Upper lobe of left lung (tissue), 6 donors: ENCODE data around the gene MOK. TPM values are rescaled to one million over a fixed set of nuclear protein-coding genes. Genes with fewer than 3 reads are reported as not detected.

Source experiments
- ATAC-seq, 2 donors: fragments of 200-7000 bp; cut with Tn5 transposase; one replicate each; pipeline ENCODE4 v1.9.1; 2022; ENCODE audit warnings: mild to moderate bottlenecking in 2 of 2, moderate library complexity in 2 of 2; ENCODE audit not compliant: low FRiP score in 2 of 2
- DNase-seq, 2 donors: peaks; one replicate each; pipeline ENCODE4 v3.0.0-alpha.2; 2019 to 2020
- H3K27ac ChIP-seq, 4 donors: fragments of 200-600 bp; sonication (generic); one replicate each; pipeline ENCODE4 v1.5.1; 2016 to 2019
- H3K27me3 ChIP-seq, 4 donors: fragments of 200-600 bp; sonication (generic); one replicate each; pipeline ENCODE4 v1.5.1; 2017 to 2019
- H3K36me3 ChIP-seq, 4 donors: fragments of 200-600 bp; sonication (generic); one replicate each; pipeline ENCODE4 v1.5.1; 2016 to 2019
- H3K4me1 ChIP-seq, 4 donors: fragments of 200-600 bp; sonication (generic); one replicate each; pipeline ENCODE4 v1.5.1; 2018 to 2019
- H3K4me3 ChIP-seq, 4 donors: fragments of 200-600 bp; sonication (generic); one replicate each; pipeline ENCODE4 v1.5.1; 2017 to 2019; ENCODE audit warnings: mild to moderate bottlenecking in 2 of 4, moderate library complexity in 1 of 4
- H3K9me3 ChIP-seq, 4 donors: fragments of 200-600 bp; sonication (generic); one replicate each; pipeline ENCODE4 v1.5.1; 2018 to 2019
- EP300 ChIP-seq, 4 donors: sonication (generic); formaldehyde crosslinking; IDR thresholded peaks; one replicate each; pipeline ENCODE4 v1.5.1; 2017; ENCODE audit warnings: antibody characterized with exemption in 4 of 4, control low read depth in 2 of 4
- POLR2A ChIP-seq, 4 donors: fragments of 450-650 bp; IDR thresholded peaks; one replicate each; pipeline ENCODE4 v1.5.1; 2016 to 2017; ENCODE audit warnings: antibody characterized with exemption in 4 of 4, mild to moderate bottlenecking in 2 of 4
- POLR2AphosphoS5 ChIP-seq, 2 donors: sonication (generic); formaldehyde crosslinking; IDR thresholded peaks; one replicate each; pipeline ENCODE4 v1.5.1; 2017; ENCODE audit warnings: antibody characterized with exemption in 2 of 2
- WGBS, 2 donors: methylation state at CpG; one replicate each; pipeline ENCODE4 v1.1.5; 2017 to 2018; 5-methylcytosine and 5-hydroxymethylcytosine counted together
- total RNA-seq, 6 donors: library from RNA; depleted of rRNA in 4 of 6; stranded (reverse); fragments of >200 nt in 4 of 6; gene quantifications; one replicate each; pipeline versions ENCODE4 v1.1.0 to v1.2.1, GENCODE V29; 2016 to 2021
- TF ChIP-seq, protein P1 (sequence below), 6 experiments: fragments of 450-650 bp in 4 of 6; fragments of 200-600 bp in 2 of 6; sonication (generic) in 2 of 6; IDR thresholded peaks; one replicate each; pipeline ENCODE4 v1.5.1; 2016 to 2019; ENCODE audit warnings: antibody characterized with exemption in 6 of 6
- donor health status: DM: no; HTN: no; CAD: no; lungs with moderate emphysema.
- donor health status: DM: no; HTN: yes; CAD: no; lungs with severe emphysema.

MOK gene
- total RNA-seq, 6 donors from 2014 or later: 8.8 to 66.0 (median 29.4) TPM

DNA sequence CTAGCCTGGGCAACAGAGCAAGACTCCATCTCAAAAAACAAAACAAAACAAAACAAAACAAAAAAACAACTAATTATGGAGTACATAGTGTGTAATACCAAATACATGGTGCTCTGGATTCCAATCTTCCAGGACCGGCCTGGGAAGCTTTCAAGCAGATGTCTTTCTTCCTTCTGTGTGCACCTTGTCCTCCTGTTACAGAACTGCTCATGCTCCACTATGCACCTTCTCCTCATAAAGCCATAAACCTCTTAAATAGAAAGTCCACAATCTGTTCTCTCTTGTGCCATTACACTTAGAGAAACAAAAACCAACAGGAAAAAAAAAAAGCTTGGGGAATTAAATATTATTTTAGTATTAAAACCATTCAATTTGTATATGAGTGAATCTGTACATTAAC lies 12.5 kb downstream of the MOK start:
- Histone ChIP-seq H3K27me3 (no peaks in the 10 kb centered on the region), H3K36me3 (no peaks in the 10 kb centered on the region), H3K4me3 (no peak overlapping the region), H3K4me1 (no peaks in the 10 kb centered on the region), H3K27ac (no peak overlapping the region), H3K9me3 (no peaks in the 10 kb centered on the region)
- WGBS, 2 donors: 92 to 100% methylated on average over 1 of the region's 1 CpG
- DNase-seq (no peak), ATAC-seq (no peak)
- TF ChIP-seq POLR2A (IDR thresholded peaks at IDR 0.05) (no peak), POLR2AphosphoS5 (IDR thresholded peaks at IDR 0.05) (no peak), EP300 (IDR thresholded peaks at IDR 0.05) (no peak)
- TF ChIP-seq, protein P1, sequence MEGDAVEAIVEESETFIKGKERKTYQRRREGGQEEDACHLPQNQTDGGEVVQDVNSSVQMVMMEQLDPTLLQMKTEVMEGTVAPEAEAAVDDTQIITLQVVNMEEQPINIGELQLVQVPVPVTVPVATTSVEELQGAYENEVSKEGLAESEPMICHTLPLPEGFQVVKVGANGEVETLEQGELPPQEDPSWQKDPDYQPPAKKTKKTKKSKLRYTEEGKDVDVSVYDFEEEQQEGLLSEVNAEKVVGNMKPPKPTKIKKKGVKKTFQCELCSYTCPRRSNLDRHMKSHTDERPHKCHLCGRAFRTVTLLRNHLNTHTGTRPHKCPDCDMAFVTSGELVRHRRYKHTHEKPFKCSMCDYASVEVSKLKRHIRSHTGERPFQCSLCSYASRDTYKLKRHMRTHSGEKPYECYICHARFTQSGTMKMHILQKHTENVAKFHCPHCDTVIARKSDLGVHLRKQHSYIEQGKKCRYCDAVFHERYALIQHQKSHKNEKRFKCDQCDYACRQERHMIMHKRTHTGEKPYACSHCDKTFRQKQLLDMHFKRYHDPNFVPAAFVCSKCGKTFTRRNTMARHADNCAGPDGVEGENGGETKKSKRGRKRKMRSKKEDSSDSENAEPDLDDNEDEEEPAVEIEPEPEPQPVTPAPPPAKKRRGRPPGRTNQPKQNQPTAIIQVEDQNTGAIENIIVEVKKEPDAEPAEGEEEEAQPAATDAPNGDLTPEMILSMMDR (IDR thresholded peaks at IDR 0.05): no peak

DNA sequence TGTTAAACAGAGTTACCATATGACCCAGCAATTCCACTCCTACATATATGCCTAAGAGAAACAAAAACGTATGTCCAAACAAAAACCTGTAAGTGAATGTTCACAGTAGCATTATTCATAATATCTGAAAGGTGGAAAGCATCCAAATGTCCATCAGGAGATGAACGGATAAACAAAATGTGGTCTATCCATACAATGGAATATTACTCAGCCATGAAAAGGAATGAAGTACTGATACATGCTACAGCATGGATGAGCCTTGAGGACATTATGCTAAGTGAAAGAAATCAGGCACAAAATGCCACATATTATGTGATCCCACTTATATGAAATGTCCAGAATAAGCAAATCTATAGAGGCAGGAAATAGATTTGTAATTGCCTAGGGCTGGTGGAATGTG lies 16.8 kb downstream of the MOK start:
- Histone ChIP-seq H3K27ac (no peak overlapping the region), H3K4me3 (no peak overlapping the region), H3K36me3 (no peaks in the 10 kb centered on the region), H3K4me1 (no peaks in the 10 kb centered on the region), H3K27me3 (no peaks in the 10 kb centered on the region), H3K9me3 (no peaks in the 10 kb centered on the region)
- 91 to 95% methylated on average over 2 of the region's 2 CpGs for WGBS, 2 donors
- TF ChIP-seq EP300 (IDR thresholded peaks at IDR 0.05) (no peak), POLR2AphosphoS5 (IDR thresholded peaks at IDR 0.05) (no peak), POLR2A (IDR thresholded peaks at IDR 0.05) (no peak)
- TF ChIP-seq, protein P1 (IDR thresholded peaks at IDR 0.05): no peak
- DNase-seq (no peak), ATAC-seq (no peak)

DNA sequence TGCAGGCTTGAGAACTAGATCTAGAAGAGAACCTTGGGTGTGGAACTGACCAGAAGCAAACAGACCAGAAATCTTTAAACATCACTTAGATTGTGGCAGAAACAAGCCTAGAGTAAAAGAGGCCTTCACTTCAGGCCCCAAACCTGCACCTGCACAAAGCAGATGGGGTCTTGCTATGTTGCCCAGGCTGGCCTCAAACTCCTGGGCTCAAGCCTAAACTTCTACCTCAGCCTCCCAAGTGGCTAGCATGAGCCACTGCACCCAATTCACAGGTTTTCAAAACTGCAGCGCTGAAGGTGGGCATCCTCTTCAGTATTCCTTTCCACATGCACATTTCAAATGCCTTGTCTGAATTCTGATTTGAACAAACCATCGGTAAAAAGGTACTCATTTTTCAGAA lies 19.9 kb downstream of the MOK start:
- DNase-seq: no peak
- no peak for ATAC-seq
- TF ChIP-seq EP300 (IDR thresholded peaks at IDR 0.05) (no peak), POLR2AphosphoS5 (IDR thresholded peaks at IDR 0.05) (no peak), POLR2A (IDR thresholded peaks at IDR 0.05) (no peak)
- TF ChIP-seq, protein P1 (IDR thresholded peaks at IDR 0.05): no peak
- no peak overlapping the region for H3K4me3 ChIP-seq
- H3K27ac ChIP-seq: no peak overlapping the region
- no peaks in the 10 kb centered on the region for H3K4me1 ChIP-seq
- H3K36me3 ChIP-seq: peaks cover 0 to 4% (median 0%) of the 10 kb centered on the region in 4 donors
- 94 to 97% methylated on average over 2 of the region's 2 CpGs for WGBS, 2 donors
- no peaks in the 10 kb centered on the region for H3K9me3 ChIP-seq
- H3K27me3 ChIP-seq: no peaks in the 10 kb centered on the region

DNA sequence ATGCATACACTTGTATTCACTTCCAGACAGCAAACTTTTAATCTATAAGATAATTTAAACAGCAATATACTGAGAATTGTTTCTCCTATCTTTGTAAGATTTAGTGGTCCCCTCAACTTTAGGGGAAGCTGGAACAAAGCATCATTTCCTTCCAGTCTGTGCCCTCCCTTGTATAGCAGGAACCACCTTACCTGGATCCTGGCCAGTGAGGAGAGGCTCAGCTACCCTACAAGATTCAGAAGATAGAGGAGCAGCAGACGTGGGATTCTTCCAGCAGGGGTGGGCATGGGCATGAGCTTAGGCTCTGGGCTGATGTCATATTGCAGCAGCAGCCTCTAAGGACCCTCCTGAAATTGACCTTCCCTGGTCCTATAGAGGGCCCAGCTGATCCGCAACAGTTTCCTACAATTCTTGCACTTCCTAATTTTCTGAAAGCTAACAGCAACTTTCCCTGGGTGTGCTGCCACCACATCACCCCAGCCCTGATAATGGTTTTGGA lies 21.3 kb downstream of the MOK start:
- no peak for ATAC-seq
- Histone ChIP-seq H3K4me1 (peaks cover 0 to 9% (median 0%) of the 10 kb centered on the region in 4 donors), H3K4me3 (no peak overlapping the region), H3K27ac (no peak overlapping the region), H3K9me3 (no peaks in the 10 kb centered on the region), H3K27me3 (no peaks in the 10 kb centered on the region), H3K36me3 (peaks cover 0 to 8% (median 0%) of the 10 kb centered on the region in 4 donors)
- TF ChIP-seq POLR2AphosphoS5 (IDR thresholded peaks at IDR 0.05): no peak
- no peak for TF ChIP-seq POLR2A (IDR thresholded peaks at IDR 0.05)
- TF ChIP-seq EP300 (IDR thresholded peaks at IDR 0.05): no peak
- TF ChIP-seq, protein P1 (IDR thresholded peaks at IDR 0.05): no peak
- no peak for DNase-seq
- WGBS, 2 donors: 58 to 75% methylated on average over 2 of the region's 2 CpGs

DNA sequence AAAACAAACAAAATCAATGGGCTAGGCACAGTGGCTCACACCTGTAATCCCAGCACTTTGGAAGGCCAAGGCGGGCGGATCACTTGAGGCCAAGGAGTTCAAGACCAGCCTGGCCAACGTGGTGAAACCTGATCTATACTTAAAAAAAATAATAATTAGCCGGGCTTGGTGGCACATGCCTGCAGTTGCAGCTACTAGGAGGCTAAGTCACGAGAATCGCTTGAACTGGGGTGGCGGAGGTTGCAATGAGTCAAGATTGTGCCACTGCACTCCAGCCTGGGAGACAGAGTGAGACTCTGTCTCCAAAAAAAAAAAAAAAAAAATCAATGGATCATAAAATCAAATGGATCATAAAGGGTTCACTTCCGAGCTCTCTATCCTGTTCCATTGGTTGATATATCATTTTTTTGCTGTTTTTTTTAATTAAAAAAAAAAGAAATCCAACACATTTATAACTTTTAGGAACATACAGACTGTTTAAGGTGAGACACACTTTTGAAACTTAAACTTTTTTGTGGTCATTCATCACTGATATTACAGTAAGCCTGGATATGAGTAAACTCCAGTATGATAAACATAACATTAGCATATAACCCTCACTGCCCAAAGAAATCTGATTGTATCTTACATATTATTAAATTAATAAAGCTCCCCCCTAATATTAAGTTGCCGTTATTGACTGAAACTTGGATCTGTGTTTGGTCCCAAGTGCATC lies 22.1 kb downstream of the MOK start:
- ATAC-seq (no peak), DNase-seq (no peak)
- no peaks in the 10 kb centered on the region for H3K27me3 ChIP-seq
- H3K4me1 ChIP-seq: peaks cover 0 to 9% (median 0%) of the 10 kb centered on the region in 4 donors
- no peak overlapping the region for H3K4me3 ChIP-seq
- peaks cover 0 to 8% (median 0%) of the 10 kb centered on the region in 4 donors for H3K36me3 ChIP-seq
- TF ChIP-seq EP300 (IDR thresholded peaks at IDR 0.05) (no peak), POLR2AphosphoS5 (IDR thresholded peaks at IDR 0.05) (no peak), POLR2A (IDR thresholded peaks at IDR 0.05) (no peak)
- TF ChIP-seq, protein P1 (IDR thresholded peaks at IDR 0.05): no peak
- H3K9me3 ChIP-seq: no peaks in the 10 kb centered on the region
- WGBS, 2 donors: 80 to 88% methylated on average over 9 of the region's 9 CpGs
- H3K27ac ChIP-seq: no peak overlapping the region
